Measurements from ENCODE around the gene FYN.

DNA sequence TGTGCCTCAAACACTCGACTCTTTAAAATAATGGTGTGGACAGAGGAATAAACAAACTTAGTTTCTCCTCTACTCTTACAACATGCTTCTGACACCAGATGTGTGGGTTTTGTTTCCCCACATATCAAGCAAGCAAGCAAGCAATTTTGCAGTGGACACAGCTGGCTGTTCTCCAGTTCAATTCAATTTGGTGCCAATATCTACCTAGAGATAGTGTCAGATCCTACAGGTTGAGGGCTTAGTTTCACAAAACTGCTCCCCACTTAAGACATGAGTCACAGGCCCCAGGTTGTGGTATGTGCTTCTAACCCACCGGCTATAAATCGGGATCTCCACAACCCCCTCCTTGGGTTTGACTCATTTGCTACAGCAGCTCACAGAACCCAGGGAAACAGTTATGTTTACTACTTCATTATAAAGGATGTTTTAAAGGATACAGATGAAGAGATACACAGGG is 136.2 kb downstream of the FYN start:
- TF ChIP-seq, protein P1, sequence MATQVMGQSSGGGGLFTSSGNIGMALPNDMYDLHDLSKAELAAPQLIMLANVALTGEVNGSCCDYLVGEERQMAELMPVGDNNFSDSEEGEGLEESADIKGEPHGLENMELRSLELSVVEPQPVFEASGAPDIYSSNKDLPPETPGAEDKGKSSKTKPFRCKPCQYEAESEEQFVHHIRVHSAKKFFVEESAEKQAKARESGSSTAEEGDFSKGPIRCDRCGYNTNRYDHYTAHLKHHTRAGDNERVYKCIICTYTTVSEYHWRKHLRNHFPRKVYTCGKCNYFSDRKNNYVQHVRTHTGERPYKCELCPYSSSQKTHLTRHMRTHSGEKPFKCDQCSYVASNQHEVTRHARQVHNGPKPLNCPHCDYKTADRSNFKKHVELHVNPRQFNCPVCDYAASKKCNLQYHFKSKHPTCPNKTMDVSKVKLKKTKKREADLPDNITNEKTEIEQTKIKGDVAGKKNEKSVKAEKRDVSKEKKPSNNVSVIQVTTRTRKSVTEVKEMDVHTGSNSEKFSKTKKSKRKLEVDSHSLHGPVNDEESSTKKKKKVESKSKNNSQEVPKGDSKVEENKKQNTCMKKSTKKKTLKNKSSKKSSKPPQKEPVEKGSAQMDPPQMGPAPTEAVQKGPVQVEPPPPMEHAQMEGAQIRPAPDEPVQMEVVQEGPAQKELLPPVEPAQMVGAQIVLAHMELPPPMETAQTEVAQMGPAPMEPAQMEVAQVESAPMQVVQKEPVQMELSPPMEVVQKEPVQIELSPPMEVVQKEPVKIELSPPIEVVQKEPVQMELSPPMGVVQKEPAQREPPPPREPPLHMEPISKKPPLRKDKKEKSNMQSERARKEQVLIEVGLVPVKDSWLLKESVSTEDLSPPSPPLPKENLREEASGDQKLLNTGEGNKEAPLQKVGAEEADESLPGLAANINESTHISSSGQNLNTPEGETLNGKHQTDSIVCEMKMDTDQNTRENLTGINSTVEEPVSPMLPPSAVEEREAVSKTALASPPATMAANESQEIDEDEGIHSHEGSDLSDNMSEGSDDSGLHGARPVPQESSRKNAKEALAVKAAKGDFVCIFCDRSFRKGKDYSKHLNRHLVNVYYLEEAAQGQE (IDR thresholded peaks at IDR 0.05; ENCODE audit: low read depth): no peak
- no peak for TF ChIP-seq EGR1 (IDR thresholded peaks at IDR 0.05)

Data from Ishikawa (cell line).